Liver (tissue), 9 donors: Measurements from ENCODE around the gene JCHAIN. TPM values are rescaled to one million over a fixed set of nuclear protein-coding genes. Genes with fewer than 3 reads are reported as not detected.

Experiments used
- DNase-seq: peaks from one replicate; pipeline ENCODE4 v3.0.0-alpha.2; 2017; ENCODE audit warnings: low spot score
- H3K27ac ChIP-seq, 2 donors: one replicate each; pipeline ENCODE4 v1.7.0; 2013; ENCODE audit warnings: inconsistent platforms in 2 of 2, low read length in 2 of 2, control low read depth in 1 of 2, low read depth in 1 of 2, mild to moderate bottlenecking in 1 of 2
- H3K27me3 ChIP-seq, 4 donors: one replicate each; pipeline versions ENCODE4 v1.6.1 to v1.7.0; 2013; ENCODE audit warnings: low read length in 3 of 4, inconsistent platforms in 1 of 4, mild to moderate bottlenecking in 1 of 4, moderate library complexity in 1 of 4; ENCODE audit not compliant: control insufficient read depth in 4 of 4, insufficient read depth in 4 of 4
- H3K36me3 ChIP-seq, 4 donors: one replicate each; pipeline versions ENCODE4 v1.6.1 to v1.7.0; 2013; ENCODE audit warnings: low read length in 3 of 4, mild to moderate bottlenecking in 3 of 4, low read depth in 1 of 4, moderate library complexity in 1 of 4; ENCODE audit not compliant: control insufficient read depth in 4 of 4, insufficient read depth in 3 of 4
- H3K4me1 ChIP-seq, 4 donors: one replicate each; pipeline versions ENCODE4 v1.6.1 to v1.7.0; 2013; ENCODE audit warnings: low read length in 3 of 4, mild to moderate bottlenecking in 3 of 4, moderate library complexity in 1 of 4; ENCODE audit not compliant: control insufficient read depth in 4 of 4, insufficient read depth in 4 of 4
- H3K4me3 ChIP-seq, 3 donors: one replicate each; pipeline versions ENCODE4 v1.6.1 to v1.7.0; 2013; ENCODE audit warnings: low read length in 3 of 3, control low read depth in 1 of 3, low read depth in 1 of 3, mild to moderate bottlenecking in 1 of 3
- H3K9ac ChIP-seq, 2 donors: one replicate each; pipeline ENCODE4 v1.7.0; 2013; ENCODE audit warnings: low read length in 2 of 2, mild to moderate bottlenecking in 2 of 2, moderate library complexity in 2 of 2, control low read depth in 1 of 2, low read depth in 1 of 2
- H3K9me3 ChIP-seq, 4 donors: one replicate each; pipeline versions ENCODE4 v1.6.1 to v1.7.0; 2013; ENCODE audit warnings: low read length in 3 of 4; ENCODE audit not compliant: control insufficient read depth in 4 of 4
- ATF3 ChIP-seq: IDR thresholded peaks from 2 replicates; pipeline ENCODE4 v1.6.1; 2016; ENCODE audit warnings: antibody characterized with exemption
- CTCF ChIP-seq: fragments of 150-350 bp; IDR thresholded peaks from 2 replicates; pipeline ENCODE4 v1.5.1; 2017; ENCODE audit warnings: improper control_type of control experiment, low read depth, low read length; ENCODE audit not compliant: missing input control
- EGR1 ChIP-seq, 2 donors: IDR thresholded peaks; 2 replicates each; pipeline ENCODE4 v1.6.1; 2016 to 2018; ENCODE audit warnings: antibody characterized with exemption in 2 of 2, low read depth in 2 of 2
- FOXA1 ChIP-seq: IDR thresholded peaks from 2 replicates; pipeline ENCODE4 v1.6.1; 2016; ENCODE audit warnings: antibody characterized with exemption
- GABPA ChIP-seq, 2 donors: IDR thresholded peaks in 1 of 2; conservative IDR thresholded peaks in 1 of 2; 2 replicates each; pipeline ENCODE4 v1.6.1; 2016; ENCODE audit warnings: antibody characterized with exemption in 2 of 2, mild to moderate bottlenecking in 1 of 2, moderate library complexity in 1 of 2
- HNF4A ChIP-seq, 2 donors: conservative IDR thresholded peaks; 2 replicates each; pipeline ENCODE4 v1.6.1; 2016; ENCODE audit warnings: antibody characterized with exemption in 2 of 2, mild to moderate bottlenecking in 2 of 2
- HNF4G ChIP-seq: IDR thresholded peaks from 2 replicates; pipeline ENCODE4 v1.6.1; 2016; ENCODE audit warnings: antibody characterized with exemption
- JUND ChIP-seq, 2 donors: IDR thresholded peaks; 2 replicates each; pipeline ENCODE4 v1.6.1; 2016; ENCODE audit warnings: antibody characterized with exemption in 2 of 2
- NR2F2 ChIP-seq: IDR thresholded peaks from 2 replicates; pipeline ENCODE4 v1.6.1; 2016; ENCODE audit warnings: antibody characterized with exemption
- RAD21 ChIP-seq, 2 donors: IDR thresholded peaks; 2 replicates each; pipeline ENCODE4 v1.6.1; 2016; ENCODE audit warnings: antibody characterized with exemption in 2 of 2, mild to moderate bottlenecking in 2 of 2
- REST ChIP-seq: IDR thresholded peaks from 2 replicates; pipeline ENCODE4 v1.6.1; 2016; ENCODE audit warnings: antibody characterized with exemption, mild to moderate bottlenecking
- RXRA ChIP-seq, 2 donors: IDR thresholded peaks; 2 replicates each; pipeline ENCODE4 v1.6.1; 2017 to 2018; ENCODE audit warnings: antibody characterized with exemption in 2 of 2, mild to moderate bottlenecking in 1 of 2
- TAF1 ChIP-seq: conservative IDR thresholded peaks from 2 replicates; pipeline ENCODE4 v1.6.1; 2016; ENCODE audit warnings: antibody characterized with exemption, mild to moderate bottlenecking
- YY1 ChIP-seq: IDR thresholded peaks from 2 replicates; pipeline ENCODE4 v1.6.1; 2016; ENCODE audit warnings: antibody characterized with exemption, mild to moderate bottlenecking
- ZBTB33 ChIP-seq: IDR thresholded peaks from 2 replicates; pipeline ENCODE4 v1.6.1; 2016; ENCODE audit warnings: antibody characterized with exemption
- WGBS: extraction: QIAGEN DNeasy Blood & Tissue Kit; methylation state at CpG from one replicate; pipeline ENCODE4 v1.1.7; 2013; 5-methylcytosine and 5-hydroxymethylcytosine counted together
- polyA plus RNA-seq, 2 donors: library from polyadenylated mRNA; stranded (reverse) in 1 of 2; unstranded in 1 of 2; fragments of 200-250 nt in 1 of 2; fragments of >200 nt in 1 of 2; fragmentation: Nextera tagmentation in 1 of 2; extraction: Ambion mirVana in 1 of 2; gene quantifications; one replicate each; pipeline versions ENCODE4 v1.2.1 to v1.2.3, GENCODE V29; 2013 to 2015
- total RNA-seq, 2 donors: library from RNA; depleted of rRNA; stranded (reverse); fragments of >200 nt; gene quantifications; one replicate each; pipeline ENCODE4 v1.2.3, GENCODE V29; 2014
- donor health status: healthy.
- donor health status: healthy.
- donor health status: healthy.
- donor health status: healthy.
- donor health status: healthy.

The JCHAIN gene
- total and polyA plus RNA-seq, 4 donors = 2.1 to 69.5 (median 9.7) TPM

GRCh38 chr4:70713453-70714078, 47.3 kb upstream of the JCHAIN start:
- Histone ChIP-seq H3K36me3 (no peaks in the 10 kb centered on the region), H3K4me1 (peaks cover 4 to 42% (median 27%) of the 10 kb centered on the region in 4 donors), H3K27ac (peak overlapping the region; percentile 77 to 89), H3K9ac (no peak overlapping the region), H3K27me3 (no peaks in the 10 kb centered on the region), H3K9me3 (no peaks in the 10 kb centered on the region), H3K4me3 (no peak overlapping the region)
- DNase-seq = no peak
- TF ChIP-seq TAF1 (no peak), RAD21 (IDR thresholded peaks at IDR 0.05) (no peak), FOXA1 (no peak), ZBTB33 (no peak), RXRA (IDR thresholded peaks at IDR 0.05) (no peak), HNF4G (no peak), JUND (IDR thresholded peaks at IDR 0.05) (no peak)
- whole genome bisulfite sequencing = 53% methylated on average over 7 of the region's 7 CpGs

- TF ChIP-seq NR2F2 (no peak), YY1 (peak; percentile 39), HNF4A (conservative IDR thresholded peaks at IDR 0.05) (peak; percentile 19 to 40)
- H3K9me3 ChIP-seq = no peaks in the 10 kb centered on the region
- peaks cover 6 to 42% (median 27%) of the 10 kb centered on the region in 4 donors for H3K4me1 ChIP-seq
- no peaks in the 10 kb centered on the region for H3K27me3 ChIP-seq
- no peak for DNase-seq
- peak overlapping the region in 1 of 3 donors; percentile 16 for H3K4me3 ChIP-seq
- WGBS = 56% methylated on average over 7 of the region's 7 CpGs
- no peaks in the 10 kb centered on the region for H3K36me3 ChIP-seq
- peak overlapping the region; percentile 77 to 89 for H3K27ac ChIP-seq
- peak overlapping the region in 1 of 2 donors; percentile 64 for H3K9ac ChIP-seq
Observed at GRCh38 chr4:70712604-70713452, 46.5 kb upstream of the JCHAIN start.

GRCh38 chr4:70712150-70712549, 45.8 kb upstream of the JCHAIN start:
- DNase-seq = no peak
- Histone ChIP-seq H3K9ac (no peak overlapping the region), H3K4me3 (no peak overlapping the region), H3K36me3 (no peaks in the 10 kb centered on the region), H3K27me3 (no peaks in the 10 kb centered on the region), H3K9me3 (no peaks in the 10 kb centered on the region), H3K4me1 (peaks cover 7 to 42% (median 27%) of the 10 kb centered on the region in 4 donors), H3K27ac (peak overlapping the region; percentile 77 to 89)
- TF ChIP-seq EGR1 (IDR thresholded peaks at IDR 0.05; ENCODE audit: low read depth in 2 of 2) (no peak), YY1 (no peak), CTCF (no peak), HNF4G (no peak), GABPA (IDR thresholded peaks at IDR 0.05 in 1 of 2, conservative IDR thresholded peaks at IDR 0.05 in 1 of 2) (no peak), FOXA1 (no peak), ATF3 (no peak), RXRA (IDR thresholded peaks at IDR 0.05) (no peak), JUND (IDR thresholded peaks at IDR 0.05) (no peak), REST (no peak), HNF4A (conservative IDR thresholded peaks at IDR 0.05) (no peak)
- WGBS = 91% methylated on average over 3 of the region's 3 CpGs
